Kidney capillary endothelial cell (primary cell): Measurements from ENCODE around the gene MUC4.

Experiments used
- DNase-seq: peaks from one replicate; pipeline ENCODE4 v3.0.0-alpha.2; 2018; ENCODE audit warnings: low spot score

Gene MUC4

DNA sequence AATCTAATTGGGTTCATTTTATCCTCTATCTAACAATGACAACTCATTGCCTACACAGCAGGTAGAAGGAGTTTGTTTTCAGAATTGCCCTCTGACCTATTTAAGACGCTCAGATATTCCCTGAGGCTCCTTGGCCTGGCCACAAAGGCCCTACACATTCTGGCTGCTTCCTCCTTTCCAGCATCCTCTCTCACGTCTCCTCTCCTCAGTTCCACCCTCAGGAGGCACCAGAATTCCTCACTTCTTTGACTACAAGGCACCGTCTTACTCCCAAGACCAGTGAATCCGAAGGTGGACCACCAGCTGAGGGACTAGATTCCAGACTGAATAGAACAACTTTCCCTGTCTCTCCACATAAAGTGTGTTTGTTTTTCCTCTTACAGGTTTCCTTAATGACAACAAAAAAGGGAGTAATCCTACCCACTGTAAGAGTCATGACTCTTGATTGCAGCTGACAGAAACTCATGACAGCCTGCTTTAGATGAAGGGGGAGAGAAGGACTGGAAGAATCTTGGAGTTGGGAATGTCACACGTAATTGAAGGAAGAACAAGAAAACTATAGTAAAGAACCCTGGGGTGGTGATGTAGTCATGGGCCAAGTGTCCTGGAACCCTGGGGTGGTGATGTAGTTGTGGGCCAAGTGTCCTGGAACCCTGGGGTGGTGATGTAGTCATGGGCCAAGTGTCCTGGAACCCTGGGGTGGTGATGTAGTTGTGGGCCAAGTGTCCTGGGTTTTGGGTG is 112.9 kb downstream of the MUC4 start:
- no peak for DNase-seq

DNA sequence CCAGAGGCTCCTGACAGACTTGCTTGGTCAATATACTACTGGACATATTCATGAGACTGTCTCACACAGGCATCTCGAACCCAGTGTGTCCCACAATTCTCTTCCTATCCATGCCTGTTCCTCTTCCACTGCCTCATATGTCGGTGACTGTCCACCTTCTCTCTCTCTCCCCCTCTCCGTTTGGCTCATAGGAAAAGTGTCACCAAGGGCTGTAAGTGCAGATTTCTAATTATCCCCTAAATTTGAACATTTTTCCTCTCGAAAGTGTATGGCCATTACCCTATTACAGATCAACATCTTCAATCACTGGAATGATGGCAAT is 113.4 kb downstream of the MUC4 start:
- DNase-seq, result no peak

DNA sequence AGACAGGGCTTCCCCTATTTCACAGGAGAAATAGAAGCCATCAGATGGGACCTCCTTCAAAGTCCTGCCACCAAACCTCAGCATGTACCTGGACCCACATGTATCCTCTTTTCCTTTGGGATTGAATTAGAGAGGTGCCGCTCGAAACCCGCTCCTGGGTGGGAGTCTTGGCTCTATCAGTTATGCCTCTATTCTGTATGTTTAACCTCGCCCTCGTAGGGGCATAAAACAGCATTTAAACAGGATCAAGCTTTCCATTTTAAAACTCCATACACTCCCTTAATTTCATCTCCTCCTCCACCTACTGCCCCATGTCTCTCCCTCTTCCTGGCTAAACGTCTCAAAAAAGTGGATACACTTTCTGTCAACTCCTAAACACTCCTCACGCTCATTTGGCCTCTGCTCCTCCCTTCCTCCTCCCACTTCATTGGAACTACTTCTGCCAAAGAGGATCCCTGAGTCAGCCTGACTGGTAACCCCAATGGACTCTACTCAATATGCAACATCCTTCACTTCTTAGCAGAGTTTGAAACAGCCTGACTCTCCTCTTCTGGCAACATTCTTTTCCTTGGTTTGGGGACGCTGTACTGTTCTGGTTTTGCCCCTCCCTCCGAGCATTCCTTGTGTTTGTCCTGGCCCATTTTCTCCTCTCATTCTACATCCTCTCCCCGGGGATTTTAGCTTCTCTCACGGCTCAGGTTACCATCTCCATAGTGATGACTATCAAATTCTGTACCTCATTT is 114.0 kb downstream of the MUC4 start:
- no peak for DNase-seq
